NOMO-1 treated with DMSO at 0.1 percent for 48 hours (cell line): ENCODE measurements around the gene TMEM59L.
"Not testable (repeated sequence)": the region's sequence is repeated elsewhere in the genome, so short reads cannot be mapped to it uniquely, and the experiment has no call there.

Experiments
- DNase-seq: peaks from one replicate; lab custom pipeline; 2025; ENCODE audit not compliant: unreplicated experiment; lab: John Stamatoyannopoulos, UW

Gene TMEM59L

DNA sequence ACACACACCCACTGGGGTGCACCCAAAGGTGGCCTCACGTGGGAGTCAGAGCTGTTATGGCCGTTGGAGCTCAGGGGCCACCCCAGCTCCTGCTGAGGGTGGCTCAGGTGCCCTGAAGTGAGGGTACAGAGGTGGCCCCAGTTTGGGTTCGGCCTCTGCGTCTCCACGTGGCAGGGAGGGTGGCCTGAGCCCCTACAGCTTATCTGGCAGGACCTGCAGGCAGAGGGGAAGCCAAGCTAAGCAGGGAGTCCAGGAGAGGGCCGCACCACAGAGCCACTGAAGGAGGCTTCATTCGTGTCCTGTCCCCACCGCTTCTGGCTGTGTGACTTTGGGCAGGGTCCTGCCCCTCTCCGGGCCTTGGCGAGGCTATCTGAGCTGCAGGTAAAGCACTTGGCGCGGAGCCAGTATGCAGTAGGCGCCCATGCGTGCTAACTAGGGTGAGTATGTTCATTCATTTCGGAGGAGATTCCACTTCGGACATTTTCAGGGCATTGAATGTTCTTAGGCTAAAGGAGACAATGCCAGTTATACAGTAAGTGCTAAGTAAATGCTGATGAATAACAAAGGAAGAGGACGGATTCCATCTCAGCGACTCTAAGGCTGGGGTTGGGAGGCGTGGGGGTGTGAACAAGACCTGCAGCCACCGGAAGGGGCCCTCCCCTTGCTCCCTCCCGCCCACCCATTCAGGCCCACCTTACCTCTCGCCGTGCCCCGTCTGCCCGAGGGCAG lies 19.1 kb upstream of the TMEM59L start:
- no peak for DNase-seq

- peak; percentile 80 for DNase-seq
Measured at GRCh38 chr19:18594096-18594823, 18.4 kb upstream of the TMEM59L start.

DNA sequence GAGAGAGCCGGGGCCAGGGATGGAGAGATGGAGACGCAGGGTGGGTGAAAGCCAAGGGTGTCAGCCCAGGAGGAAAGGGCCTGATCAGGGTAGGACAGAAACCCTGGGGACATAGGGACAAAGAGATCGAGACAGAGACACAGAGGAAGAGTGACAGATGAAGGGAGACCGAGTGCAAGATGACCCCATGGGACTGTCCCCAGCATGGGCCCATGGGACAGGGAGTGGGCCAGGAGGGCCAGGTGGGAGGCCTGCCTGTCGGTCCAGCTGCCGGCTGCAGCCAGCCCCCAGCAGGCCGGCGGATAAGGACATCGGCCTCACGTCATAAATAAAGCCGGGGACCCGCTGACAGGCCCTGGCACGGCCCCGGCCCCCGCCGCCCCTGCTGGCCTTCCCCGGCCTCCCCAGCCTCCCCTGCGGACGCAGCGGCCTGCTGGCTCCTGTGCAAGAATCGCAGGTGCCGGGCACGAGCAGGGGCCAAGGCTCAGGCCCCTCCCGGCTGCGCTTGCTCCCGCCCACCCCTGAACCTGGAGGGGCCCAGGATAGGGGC lies 17.8 kb upstream of the TMEM59L start:
- no peak for DNase-seq

GRCh38 chr19:18595475-18595874 lies 17.2 kb upstream of the TMEM59L start:
- DNase-seq: no peak

DNA sequence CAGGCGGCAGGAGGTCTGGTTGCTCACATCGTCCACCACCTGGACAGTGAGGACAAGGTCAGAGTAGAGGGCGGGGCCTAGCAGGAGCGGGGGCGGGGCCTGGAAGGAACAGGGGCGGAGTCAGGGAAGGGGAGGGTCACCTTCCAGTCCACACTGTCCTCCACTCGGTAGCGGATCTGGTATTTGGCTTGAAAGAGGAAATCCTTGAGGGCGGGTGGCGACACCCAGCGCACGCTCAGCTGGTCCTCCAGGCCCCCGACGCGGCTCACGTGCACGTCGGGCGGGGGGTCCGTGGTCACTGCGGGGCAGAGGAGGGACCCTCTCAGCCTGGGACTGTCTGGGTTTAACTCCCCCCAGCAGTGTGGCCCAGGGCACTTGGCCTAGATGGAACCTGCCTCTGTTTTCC lies 15.9 kb upstream of the TMEM59L start:
- DNase-seq: peak; percentile 45

DNA sequence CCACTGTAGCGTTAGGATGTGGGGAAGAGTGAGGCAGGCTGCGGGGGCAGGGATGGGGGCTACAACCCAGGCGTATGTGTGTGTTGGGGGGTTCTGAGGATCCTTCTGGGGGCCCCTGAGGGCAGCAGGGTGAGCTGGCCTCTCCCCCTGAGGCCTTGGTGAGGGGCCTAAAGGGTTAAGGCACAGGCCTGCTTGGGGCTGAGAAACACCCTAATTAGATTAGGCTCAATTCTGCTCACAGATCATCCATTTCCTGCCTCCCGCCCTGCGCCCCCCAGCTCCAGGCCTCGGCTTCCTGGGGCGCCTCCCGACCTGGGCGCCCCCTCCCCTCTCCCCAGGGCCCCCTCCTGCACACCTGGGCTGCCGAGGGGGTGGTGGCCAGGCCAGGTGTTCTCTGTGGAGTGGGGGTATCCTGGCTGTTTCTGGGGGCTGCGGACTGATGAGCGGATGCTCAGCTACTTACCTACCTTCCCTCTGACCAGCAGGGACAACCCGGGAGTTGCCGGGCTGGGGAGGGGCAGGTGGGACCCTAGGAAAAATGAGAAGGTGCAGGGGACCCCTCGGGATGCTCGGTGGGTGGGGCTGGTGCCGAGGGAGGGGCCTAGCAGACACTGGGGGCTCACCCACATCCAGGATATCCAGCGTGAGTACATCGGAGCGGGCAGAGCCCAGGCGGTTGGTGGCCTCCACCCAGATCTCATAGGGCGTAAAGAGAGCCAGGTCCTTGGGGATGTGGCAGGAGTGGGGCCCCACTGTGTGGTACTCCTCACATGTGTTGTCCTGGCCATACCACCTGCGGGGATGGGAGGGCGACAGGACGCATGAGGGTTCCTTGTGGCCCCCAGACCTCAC lies 14.6 kb upstream of the TMEM59L start:
- DNase-seq: no peak

DNA sequence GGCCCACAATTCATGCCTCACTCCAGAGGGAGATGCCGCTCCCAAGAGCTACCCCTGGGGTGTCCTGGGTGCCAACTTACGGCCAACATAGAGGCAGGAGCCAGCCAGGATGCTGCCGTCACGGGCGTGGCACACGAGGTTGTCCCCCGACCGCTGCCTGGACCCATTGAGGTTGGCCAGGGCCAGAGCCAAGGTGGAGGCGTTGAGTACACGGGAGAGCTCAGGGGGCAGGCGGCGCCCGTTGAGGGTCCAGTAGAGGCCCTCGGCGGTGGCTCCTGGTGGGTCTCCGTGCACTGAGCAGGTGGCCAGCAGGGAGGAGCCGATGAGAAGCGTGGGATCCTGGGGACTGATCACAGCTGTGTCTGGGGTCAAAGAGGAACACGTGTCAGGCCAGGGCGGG lies 13.2 kb upstream of the TMEM59L start:
- DNase-seq: no peak

GRCh38 chr19:18600692-18601397 lies 11.8 kb upstream of the TMEM59L start:
- not testable (repeated sequence) for DNase-seq

- no peak for DNase-seq
Measured at GRCh38 chr19:18601875-18602274, 10.8 kb upstream of the TMEM59L start.

DNA sequence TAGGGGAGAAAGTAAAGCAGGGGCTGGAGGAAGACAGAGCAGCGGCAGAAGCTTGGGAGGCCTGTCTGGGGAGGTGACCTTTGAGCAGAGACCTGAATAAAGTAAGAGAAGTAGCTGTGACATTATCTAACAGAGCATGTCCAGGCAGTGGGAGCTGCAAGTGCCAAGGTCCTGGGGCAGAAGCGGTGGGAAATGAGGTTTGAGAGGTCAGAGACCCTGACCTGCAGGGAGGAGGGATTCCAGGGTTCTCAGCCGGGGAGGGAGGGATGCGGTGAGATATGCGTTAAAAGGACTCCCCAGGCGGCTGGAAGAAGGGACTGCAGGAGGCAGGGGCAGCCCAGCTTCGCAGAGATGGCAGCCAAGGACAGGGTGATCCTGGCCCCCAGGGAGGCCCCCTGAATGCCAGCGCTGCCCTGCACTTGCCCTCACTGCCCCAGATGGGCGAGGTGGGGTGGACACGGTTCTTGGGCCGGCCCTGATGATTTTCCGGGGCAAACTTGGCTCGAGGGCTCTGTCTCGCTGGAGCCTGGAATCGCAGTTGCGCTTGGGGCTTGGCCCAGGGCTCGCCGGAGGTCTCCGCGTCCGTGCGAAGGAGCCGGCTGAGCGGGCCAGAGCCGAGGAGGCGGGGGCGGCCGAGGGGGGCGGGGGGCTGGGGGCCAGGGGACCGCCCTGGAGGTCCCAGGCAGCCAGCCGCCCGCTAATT lies 9.3 kb upstream of the TMEM59L start:
- no peak for DNase-seq

DNA sequence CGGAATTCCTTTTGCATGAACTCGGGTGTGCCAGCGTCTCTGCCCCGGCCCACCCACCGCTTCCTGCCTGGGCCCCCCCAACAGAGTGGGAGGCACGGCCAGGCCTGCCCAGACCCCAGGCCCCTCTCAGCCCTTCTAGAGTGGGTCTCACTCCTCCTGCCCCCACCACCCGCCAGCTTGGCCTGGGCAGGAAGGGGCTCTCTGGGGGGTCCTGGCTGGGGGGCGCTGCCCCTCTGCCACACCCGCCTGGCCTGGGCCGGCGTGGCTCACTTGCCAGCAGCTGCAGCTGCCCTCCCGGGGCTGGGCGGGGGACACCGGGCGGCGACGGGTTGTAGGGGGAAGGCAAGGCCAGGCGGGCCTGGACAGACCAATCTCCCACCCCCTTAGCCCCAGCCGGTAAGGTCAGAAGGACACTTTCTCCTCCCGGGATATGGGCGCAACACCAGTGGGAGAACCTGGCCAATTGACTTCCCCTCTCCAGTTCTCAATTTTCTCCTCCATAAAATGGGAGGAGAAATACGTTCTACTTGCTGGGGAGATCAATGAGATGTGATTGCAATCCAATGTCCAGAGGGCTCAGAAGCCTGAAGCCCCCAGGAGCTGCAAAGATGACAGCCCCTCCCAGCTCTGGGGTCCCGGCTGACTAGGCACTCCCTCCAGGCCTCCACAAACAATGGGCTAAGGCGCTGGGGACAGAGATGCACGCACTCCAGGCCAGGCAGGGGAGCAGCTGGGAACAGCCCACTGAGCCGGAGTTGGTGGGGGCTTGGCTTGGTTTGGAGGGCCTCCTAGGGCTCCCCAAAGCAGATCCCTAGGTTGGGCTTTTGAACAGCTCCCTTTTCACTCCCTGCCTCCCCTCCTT lies 8.5 kb upstream of the TMEM59L start:
- DNase-seq: no peak

GRCh38 chr19:18604820-18605159 lies 7.9 kb upstream of the TMEM59L start:
- no peak for DNase-seq

DNA sequence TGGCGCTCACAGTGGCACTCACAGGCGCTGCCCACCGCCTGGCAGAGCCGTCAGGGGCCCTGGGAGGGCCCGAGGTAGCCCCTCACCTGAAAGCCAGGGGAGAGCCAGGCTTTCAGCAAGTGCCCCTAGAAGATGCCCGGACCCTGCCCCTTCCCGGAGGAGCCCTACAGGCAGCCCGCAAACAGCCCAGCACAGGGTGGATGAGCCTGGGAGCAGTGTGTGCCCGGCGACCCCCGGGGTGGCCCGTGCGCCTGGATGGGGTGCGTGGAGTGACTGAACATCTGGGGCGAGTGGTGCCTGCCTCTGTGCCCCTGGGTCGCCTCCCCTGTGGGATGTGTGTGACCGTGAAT lies 7.5 kb upstream of the TMEM59L start:
- no peak for DNase-seq

DNA sequence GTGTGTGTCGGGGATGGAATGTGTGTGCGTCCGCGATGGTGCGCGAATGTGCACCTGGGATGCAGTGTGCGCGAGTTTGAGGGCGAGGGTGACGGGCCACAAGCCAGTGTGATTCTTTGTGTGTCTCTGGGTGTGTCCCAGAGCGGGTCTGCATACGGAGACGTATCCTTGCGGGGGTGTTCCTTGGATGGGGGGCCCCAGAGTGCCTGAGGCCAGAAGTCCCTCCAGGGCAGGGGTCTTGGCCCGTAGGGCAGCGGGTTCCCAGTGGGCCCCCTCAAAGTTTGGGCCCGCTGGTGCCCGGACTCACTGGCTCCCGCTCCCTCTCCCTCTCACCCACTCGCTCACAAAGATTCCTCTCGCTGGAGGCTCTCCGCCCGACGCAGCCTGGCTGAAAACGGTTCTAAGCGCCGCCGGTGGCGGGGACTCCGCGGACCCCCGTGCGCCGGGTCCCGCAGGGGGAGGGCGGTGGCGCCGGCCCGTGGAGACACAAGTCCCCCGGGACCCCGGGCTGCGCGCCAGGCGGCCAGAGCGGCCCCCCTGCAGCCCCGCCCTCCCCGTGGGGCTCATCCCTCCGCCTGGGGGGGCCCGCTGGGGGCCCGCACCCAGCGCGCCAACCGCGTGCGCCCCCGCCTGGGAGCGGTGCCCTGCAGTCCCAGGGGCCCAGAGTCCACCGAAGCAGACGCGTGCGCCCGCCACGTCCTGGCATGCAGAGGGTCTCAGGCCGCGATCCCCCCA lies 7.0 kb upstream of the TMEM59L start:
- no peak for DNase-seq

- no peak for DNase-seq
Measured at GRCh38 chr19:18606281-18607225, 6.1 kb upstream of the TMEM59L start, which contains the start of gene CRLF1. CRLF1 (minus strand) TSS chr19:18606799; CDS start chr19:18606656, 143 bp downstream.

GRCh38 chr19:18607226-18608101 lies 5.2 kb upstream of the TMEM59L start:
- no peak for DNase-seq
